Smooth muscle cell (in vitro differentiated cells): ENCODE results near the gene PPM1H. TPM values are rescaled to one million over a fixed set of nuclear protein-coding genes. Genes with fewer than 3 reads are reported as not detected.

ENCODE experiments used
- DNase-seq: peaks from one replicate; lab custom pipeline; 2025; ENCODE audit not compliant: unreplicated experiment; lab: John Stamatoyannopoulos, UW
- H2AFZ ChIP-seq: fragments of 200-600 bp; sonication (generic); 2 replicates; pipeline ENCODE4 v1.6.0; 2016; ENCODE audit warnings: antibody characterized with exemption, low read depth, mild to moderate bottlenecking
- H3F3A ChIP-seq: fragments of 200-600 bp; sonication (generic); 2 replicates; pipeline ENCODE4 v1.6.0; 2017; ENCODE audit warnings: antibody characterized with exemption, low read depth
- H3K27ac ChIP-seq: fragments of 200-600 bp; sonication (generic); 2 replicates; pipeline ENCODE4 v1.5.1; 2016; ENCODE audit warnings: low read depth, mild to moderate bottlenecking
- H3K27me3 ChIP-seq: fragments of 200-600 bp; sonication (generic); 2 replicates; pipeline ENCODE4 v1.6.1; 2016; ENCODE audit warnings: low read depth, mild to moderate bottlenecking
- H3K36me3 ChIP-seq: fragments of 200-600 bp; sonication (generic); 2 replicates; pipeline ENCODE4 v1.5.1; 2016; ENCODE audit warnings: low read depth
- H3K4me1 ChIP-seq: fragments of 200-600 bp; sonication (generic); 2 replicates; pipeline ENCODE4 v1.5.1; 2016; ENCODE audit warnings: low read depth
- H3K4me2 ChIP-seq: fragments of 200-600 bp; sonication (generic); 2 replicates; pipeline ENCODE4 v1.6.0; 2016; ENCODE audit warnings: mild to moderate bottlenecking
- H3K4me3 ChIP-seq: fragments of 200-600 bp; sonication (generic); 2 replicates; pipeline ENCODE4 v1.5.1; 2016; ENCODE audit warnings: mild to moderate bottlenecking
- H3K79me2 ChIP-seq: fragments of 200-600 bp; sonication (generic); 2 replicates; pipeline ENCODE4 v1.6.0; 2016; ENCODE audit warnings: low read depth, mild to moderate bottlenecking
- H3K9ac ChIP-seq: fragments of 200-600 bp; sonication (generic); 2 replicates; pipeline ENCODE4 v1.6.0; 2016; ENCODE audit warnings: low read depth
- H3K9me3 ChIP-seq: fragments of 200-600 bp; sonication (generic); replicated peaks from 2 replicates; pipeline ENCODE4 v1.5.1; 2016; ENCODE audit warnings: low read depth
- H4K20me1 ChIP-seq: fragments of 200-600 bp; sonication (generic); 2 replicates; pipeline ENCODE4 v1.6.0; 2016; ENCODE audit warnings: low read depth
- WGBS: methylation state at CpG from one replicate; pipeline ENCODE4 v1.1.7; 2016; ENCODE audit warnings: low lambda C conversion rate; 5-methylcytosine and 5-hydroxymethylcytosine counted together
- polyA plus RNA-seq: library from polyadenylated mRNA; unstranded; fragments of >200 nt; fragmentation: Nextera tagmentation; extraction: Ambion mirVana; gene quantifications from 2 replicates; pipeline ENCODE4 v1.2.1, GENCODE V29; 2016
- total RNA-seq: library from RNA; depleted of rRNA; stranded (reverse); fragments of >200 nt; gene quantifications from 2 replicates; pipeline ENCODE4 v1.2.3, GENCODE V29; 2014
- TF ChIP-seq, protein P1 (sequence below): fragments of 200-600 bp; sonication (generic); IDR thresholded peaks from 2 replicates; pipeline ENCODE4 v1.5.1; 2017; ENCODE audit warnings: borderline replicate concordance, mild to moderate bottlenecking, antibody characterized with exemption; ENCODE audit not compliant: insufficient read depth, poor library complexity, severe bottlenecking

Gene PPM1H
- total and polyA plus RNA-seq, 2 experiments from 2014 or later, result 0.56 to 3.6 TPM

DNA sequence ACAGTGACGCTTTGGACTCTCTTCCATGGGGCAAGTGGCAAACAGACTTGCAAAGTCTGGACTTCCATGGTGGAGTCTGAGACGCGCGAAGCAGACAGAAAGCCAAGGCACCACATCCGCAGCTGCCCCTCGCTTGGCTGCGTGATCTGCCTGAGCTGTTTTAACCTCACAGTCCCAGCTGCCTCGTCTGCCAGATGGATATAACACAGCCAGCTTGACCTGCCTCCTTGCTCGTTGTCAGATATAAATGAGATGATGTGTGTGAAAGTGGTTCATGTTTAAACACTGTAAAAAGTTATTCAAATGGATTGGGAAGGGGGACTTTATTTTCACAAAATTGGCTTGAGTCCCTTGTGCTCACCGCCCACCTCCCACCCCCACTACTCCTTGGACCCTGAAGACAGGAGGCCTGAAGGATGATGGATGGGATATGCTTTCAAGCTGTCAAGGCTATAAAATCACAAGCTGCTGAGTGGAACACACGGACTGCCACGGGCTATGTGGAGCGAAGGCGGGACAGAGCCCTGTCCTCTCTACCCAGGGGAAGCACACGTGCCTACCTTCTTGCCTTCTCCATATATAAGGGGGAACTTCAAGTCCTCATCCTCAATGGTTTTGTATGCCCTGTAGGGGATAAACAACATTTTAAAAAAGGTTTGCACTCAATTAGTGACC, 241.4 kb downstream of the PPM1H start:
- Histone ChIP-seq H3K4me2 (no peak overlapping the region), H3K27me3 (no peaks in the 10 kb centered on the region), H3K9me3 (no peaks in the 10 kb centered on the region), H2AFZ (no peak overlapping the region), H3K36me3 (no peaks in the 10 kb centered on the region), H4K20me1 (no peaks in the 10 kb centered on the region), H3K27ac (no peak overlapping the region), H3K4me3 (no peak overlapping the region), H3K9ac (no peak overlapping the region), H3F3A (no peaks in the 10 kb centered on the region), H3K79me2 (no peaks in the 10 kb centered on the region), H3K4me1 (no peaks in the 10 kb centered on the region)
- TF ChIP-seq, protein P1, sequence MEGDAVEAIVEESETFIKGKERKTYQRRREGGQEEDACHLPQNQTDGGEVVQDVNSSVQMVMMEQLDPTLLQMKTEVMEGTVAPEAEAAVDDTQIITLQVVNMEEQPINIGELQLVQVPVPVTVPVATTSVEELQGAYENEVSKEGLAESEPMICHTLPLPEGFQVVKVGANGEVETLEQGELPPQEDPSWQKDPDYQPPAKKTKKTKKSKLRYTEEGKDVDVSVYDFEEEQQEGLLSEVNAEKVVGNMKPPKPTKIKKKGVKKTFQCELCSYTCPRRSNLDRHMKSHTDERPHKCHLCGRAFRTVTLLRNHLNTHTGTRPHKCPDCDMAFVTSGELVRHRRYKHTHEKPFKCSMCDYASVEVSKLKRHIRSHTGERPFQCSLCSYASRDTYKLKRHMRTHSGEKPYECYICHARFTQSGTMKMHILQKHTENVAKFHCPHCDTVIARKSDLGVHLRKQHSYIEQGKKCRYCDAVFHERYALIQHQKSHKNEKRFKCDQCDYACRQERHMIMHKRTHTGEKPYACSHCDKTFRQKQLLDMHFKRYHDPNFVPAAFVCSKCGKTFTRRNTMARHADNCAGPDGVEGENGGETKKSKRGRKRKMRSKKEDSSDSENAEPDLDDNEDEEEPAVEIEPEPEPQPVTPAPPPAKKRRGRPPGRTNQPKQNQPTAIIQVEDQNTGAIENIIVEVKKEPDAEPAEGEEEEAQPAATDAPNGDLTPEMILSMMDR, result no peak
- WGBS, result 80% methylated on average over 15 of the region's 15 CpGs
- DNase-seq, result no peak

DNA sequence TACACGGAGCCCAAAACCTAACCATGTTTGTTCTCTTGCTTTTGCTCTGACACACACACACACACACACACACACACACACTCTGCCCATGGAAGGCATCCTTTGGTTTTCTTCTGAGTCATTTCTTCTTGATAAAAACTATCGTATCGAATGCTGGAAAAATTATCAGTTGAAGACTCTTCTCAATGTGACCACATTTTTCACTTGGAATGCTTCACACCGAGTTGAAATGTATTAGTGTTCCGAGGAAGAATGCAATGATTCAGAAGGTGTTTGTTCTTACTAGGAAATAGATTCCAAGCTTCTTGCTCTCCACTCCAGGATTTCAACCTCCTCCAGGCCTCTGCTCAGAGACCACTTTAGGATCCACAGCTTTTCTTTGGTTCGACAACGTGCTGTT, 242.1 kb downstream of the PPM1H start:
- DNase-seq, result no peak
- Histone ChIP-seq H3K4me3 (no peak overlapping the region), H3K27me3 (no peaks in the 10 kb centered on the region), H3F3A (no peaks in the 10 kb centered on the region), H3K9me3 (no peaks in the 10 kb centered on the region), H3K79me2 (no peaks in the 10 kb centered on the region), H3K4me1 (no peaks in the 10 kb centered on the region), H2AFZ (no peak overlapping the region), H4K20me1 (no peaks in the 10 kb centered on the region), H3K36me3 (no peaks in the 10 kb centered on the region), H3K4me2 (no peak overlapping the region), H3K9ac (no peak overlapping the region), H3K27ac (no peak overlapping the region)
- 56% methylated on average over 7 of the region's 7 CpGs for WGBS
- TF ChIP-seq, protein P1, result no peak

DNA sequence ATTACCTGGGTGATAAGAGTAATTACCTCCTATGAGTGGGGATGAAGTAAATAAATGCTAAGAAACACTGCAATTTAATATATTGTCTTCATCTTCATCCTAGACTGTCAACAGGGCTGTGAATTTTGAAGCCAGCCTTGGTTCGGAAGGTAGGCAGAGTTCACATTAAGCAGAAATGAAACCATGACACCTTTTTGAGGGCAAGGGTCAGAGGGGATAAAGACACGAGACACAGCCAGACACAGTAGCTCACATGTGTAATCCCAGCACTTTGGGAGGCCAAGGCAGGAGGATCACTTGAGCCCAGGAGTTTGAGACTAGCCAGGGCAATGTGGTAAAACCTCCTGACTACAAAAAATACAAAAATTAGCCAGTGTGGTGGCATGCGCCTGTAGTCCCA, 243.6 kb downstream of the PPM1H start:
- TF ChIP-seq, protein P1, result no peak
- H3K27me3 ChIP-seq, result no peaks in the 10 kb centered on the region
- no peak overlapping the region for H2AFZ ChIP-seq
- H3K36me3 ChIP-seq, result no peaks in the 10 kb centered on the region
- H3K4me3 ChIP-seq, result no peak overlapping the region
- DNase-seq, result no peak
- no peak overlapping the region for H3K27ac ChIP-seq
- H3K4me2 ChIP-seq, result no peak overlapping the region
- 94% methylated on average over 3 of the region's 3 CpGs for WGBS
- H3K4me1 ChIP-seq, result no peaks in the 10 kb centered on the region
- H4K20me1 ChIP-seq, result no peaks in the 10 kb centered on the region
- H3K9ac ChIP-seq, result no peak overlapping the region
- no peaks in the 10 kb centered on the region for H3K79me2 ChIP-seq
- H3K9me3 ChIP-seq, result no peaks in the 10 kb centered on the region
- H3F3A ChIP-seq, result no peaks in the 10 kb centered on the region
